Neuron (in vitro differentiated cells): Measurements from ENCODE around the gene MORN5.

Experiments used
- H2AFZ ChIP-seq: one replicate; pipeline ENCODE4 v1.6.1; 2013; ENCODE audit warnings: low read depth, mild to moderate bottlenecking, inconsistent platforms, low read length, moderate library complexity
- H3K27me3 ChIP-seq: one replicate; pipeline ENCODE4 v1.6.1; 2013; ENCODE audit warnings: low read length; ENCODE audit not compliant: insufficient read depth
- H3K36me3 ChIP-seq: one replicate; pipeline ENCODE4 v1.6.1; 2013; ENCODE audit warnings: low read length; ENCODE audit not compliant: insufficient read depth
- H3K4me1 ChIP-seq: one replicate; pipeline ENCODE4 v1.6.1; 2013; ENCODE audit warnings: low read length; ENCODE audit not compliant: insufficient read depth
- H3K4me3 ChIP-seq: 2 replicates; pipeline ENCODE4 v1.5.1; 2013; ENCODE audit warnings: mild to moderate bottlenecking, low read length, moderate library complexity
- H3K9me3 ChIP-seq: one replicate; pipeline ENCODE4 v1.6.1; 2013; ENCODE audit warnings: low read length

The MORN5 gene

GRCh38 chr9:122192261-122192875 is 32.7 kb downstream of the MORN5 start:
- Histone ChIP-seq H3K4me3 (no peak overlapping the region), H2AFZ (no peak overlapping the region), H3K36me3 (no peaks in the 10 kb centered on the region), H3K4me1 (no peaks in the 10 kb centered on the region), H3K27me3 (peaks cover 34% of the 10 kb centered on the region), H3K9me3 (no peaks in the 10 kb centered on the region)

GRCh38 chr9:122192914-122193525 is 33.3 kb downstream of the MORN5 start:
- no peak overlapping the region for H3K4me3 ChIP-seq
- no peaks in the 10 kb centered on the region for H3K36me3 ChIP-seq
- H3K27me3 ChIP-seq, result peaks cover 36% of the 10 kb centered on the region
- H2AFZ ChIP-seq, result no peak overlapping the region
- H3K9me3 ChIP-seq, result no peaks in the 10 kb centered on the region
- H3K4me1 ChIP-seq, result no peaks in the 10 kb centered on the region

GRCh38 chr9:122193651-122194050 is 33.9 kb downstream of the MORN5 start:
- H3K4me3 ChIP-seq, result no peak overlapping the region
- H3K4me1 ChIP-seq, result no peaks in the 10 kb centered on the region
- H3K27me3 ChIP-seq, result peaks cover 40% of the 10 kb centered on the region
- H3K9me3 ChIP-seq, result no peaks in the 10 kb centered on the region
- no peak overlapping the region for H2AFZ ChIP-seq
- no peaks in the 10 kb centered on the region for H3K36me3 ChIP-seq

GRCh38 chr9:122195875-122196274 is 36.2 kb downstream of the MORN5 start:
- H3K27me3 ChIP-seq, result peaks cover 55% of the 10 kb centered on the region
- no peaks in the 10 kb centered on the region for H3K9me3 ChIP-seq
- H2AFZ ChIP-seq, result no peak overlapping the region
- no peaks in the 10 kb centered on the region for H3K36me3 ChIP-seq
- H3K4me3 ChIP-seq, result no peak overlapping the region
- H3K4me1 ChIP-seq, result no peaks in the 10 kb centered on the region

GRCh38 chr9:122197426-122197825 is 37.7 kb downstream of the MORN5 start:
- Histone ChIP-seq H3K9me3 (no peaks in the 10 kb centered on the region), H3K4me3 (no peak overlapping the region), H3K36me3 (no peaks in the 10 kb centered on the region), H3K27me3 (peaks cover 60% of the 10 kb centered on the region), H3K4me1 (no peaks in the 10 kb centered on the region), H2AFZ (no peak overlapping the region)

GRCh38 chr9:122197882-122198281 is 38.2 kb downstream of the MORN5 start:
- Histone ChIP-seq H3K9me3 (no peaks in the 10 kb centered on the region), H3K36me3 (no peaks in the 10 kb centered on the region), H2AFZ (no peak overlapping the region), H3K27me3 (peaks cover 62% of the 10 kb centered on the region), H3K4me1 (no peaks in the 10 kb centered on the region), H3K4me3 (no peak overlapping the region)

- Histone ChIP-seq H3K27me3 (peaks cover 56% of the 10 kb centered on the region), H3K9me3 (no peaks in the 10 kb centered on the region), H3K4me3 (no peak overlapping the region)
Measured at GRCh38 chr9:122200960-122201595, 41.4 kb downstream of the MORN5 start.

GRCh38 chr9:122201641-122202040 is 41.9 kb downstream of the MORN5 start:
- peaks cover 6% of the 10 kb centered on the region for H3K4me1 ChIP-seq
- H3K36me3 ChIP-seq, result no peaks in the 10 kb centered on the region
- H3K27me3 ChIP-seq, result peaks cover 58% of the 10 kb centered on the region
- no peaks in the 10 kb centered on the region for H3K9me3 ChIP-seq
- H3K4me3 ChIP-seq, result no peak overlapping the region
- no peak overlapping the region for H2AFZ ChIP-seq

More at GRCh38 chr9:122200960-122201595, 41.4 kb downstream of the MORN5 start:
- H2AFZ ChIP-seq, result no peak overlapping the region
- peaks cover 6% of the 10 kb centered on the region for H3K4me1 ChIP-seq
- no peaks in the 10 kb centered on the region for H3K36me3 ChIP-seq

- Histone ChIP-seq H3K4me3 (no peak overlapping the region), H3K27me3 (peaks cover 59% of the 10 kb centered on the region), H3K9me3 (no peaks in the 10 kb centered on the region), H3K4me1 (peaks cover 7% of the 10 kb centered on the region), H2AFZ (no peak overlapping the region), H3K36me3 (no peaks in the 10 kb centered on the region)
Measured at GRCh38 chr9:122202111-122202510, 42.4 kb downstream of the MORN5 start.

- Histone ChIP-seq H3K9me3 (no peaks in the 10 kb centered on the region), H2AFZ (no peak overlapping the region), H3K4me3 (no peak overlapping the region), H3K4me1 (peaks cover 15% of the 10 kb centered on the region), H3K36me3 (no peaks in the 10 kb centered on the region), H3K27me3 (peaks cover 51% of the 10 kb centered on the region)
Measured at GRCh38 chr9:122204055-122204454, 44.3 kb downstream of the MORN5 start.

- no peak overlapping the region for H2AFZ ChIP-seq
- H3K27me3 ChIP-seq, result peaks cover 51% of the 10 kb centered on the region
- H3K4me3 ChIP-seq, result no peak overlapping the region
- H3K9me3 ChIP-seq, result no peaks in the 10 kb centered on the region
- H3K36me3 ChIP-seq, result no peaks in the 10 kb centered on the region
- peaks cover 15% of the 10 kb centered on the region for H3K4me1 ChIP-seq
Measured at GRCh38 chr9:122204491-122204890, 44.8 kb downstream of the MORN5 start.

GRCh38 chr9:122205176-122205575 is 45.5 kb downstream of the MORN5 start:
- Histone ChIP-seq H3K27me3 (peaks cover 48% of the 10 kb centered on the region), H2AFZ (no peak overlapping the region), H3K9me3 (no peaks in the 10 kb centered on the region), H3K4me1 (peaks cover 15% of the 10 kb centered on the region), H3K4me3 (no peak overlapping the region), H3K36me3 (no peaks in the 10 kb centered on the region)

GRCh38 chr9:122206118-122207046 is 46.7 kb downstream of the MORN5 start:
- Histone ChIP-seq H3K4me3 (no peak overlapping the region), H3K27me3 (peaks cover 48% of the 10 kb centered on the region), H3K9me3 (no peaks in the 10 kb centered on the region), H3K36me3 (no peaks in the 10 kb centered on the region), H2AFZ (no peak overlapping the region), H3K4me1 (peaks cover 15% of the 10 kb centered on the region)
